HG03378 (cell line): ENCODE measurements around the gene NISCH.
A peak's percentile ranks its signal among the peaks of the same experiment; 100 is the strongest.

Source experiments
- ATAC-seq: cut with Tn5 transposase; IDR thresholded peaks from one replicate; pipeline ENCODE4 v1.9.1; 2021; ENCODE audit warnings: mild to moderate bottlenecking, moderate library complexity; ENCODE audit not compliant: unreplicated experiment

NISCH gene

GRCh38 chr3:52536112-52536368 is 80.6 kb downstream of the NISCH start:
- ATAC-seq: no peak

GRCh38 chr3:52536369-52537164 is 81.2 kb downstream of the NISCH start, which contains the start of gene UQCC5:
Gene UQCC5, plus strand, starts transcription at chr3:52536605. Its CDS starts 151 bp downstream, at chr3:52536756.
- peak; percentile 83 for ATAC-seq

GRCh38 chr3:52537165-52537620 is 81.8 kb downstream of the NISCH start:
- no peak for ATAC-seq

GRCh38 chr3:52537726-52538421 is 82.5 kb downstream of the NISCH start:
- ATAC-seq: no peak

- no peak for ATAC-seq
Measured at GRCh38 chr3:52539010-52539653, 83.7 kb downstream of the NISCH start.

- no peak for ATAC-seq
Measured at GRCh38 chr3:52541050-52541449, 85.6 kb downstream of the NISCH start.
